ENCODE results near the gene LIPF.

The LIPF gene, protein sequence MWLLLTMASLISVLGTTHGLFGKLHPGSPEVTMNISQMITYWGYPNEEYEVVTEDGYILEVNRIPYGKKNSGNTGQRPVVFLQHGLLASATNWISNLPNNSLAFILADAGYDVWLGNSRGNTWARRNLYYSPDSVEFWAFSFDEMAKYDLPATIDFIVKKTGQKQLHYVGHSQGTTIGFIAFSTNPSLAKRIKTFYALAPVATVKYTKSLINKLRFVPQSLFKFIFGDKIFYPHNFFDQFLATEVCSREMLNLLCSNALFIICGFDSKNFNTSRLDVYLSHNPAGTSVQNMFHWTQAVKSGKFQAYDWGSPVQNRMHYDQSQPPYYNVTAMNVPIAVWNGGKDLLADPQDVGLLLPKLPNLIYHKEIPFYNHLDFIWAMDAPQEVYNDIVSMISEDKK

DNA sequence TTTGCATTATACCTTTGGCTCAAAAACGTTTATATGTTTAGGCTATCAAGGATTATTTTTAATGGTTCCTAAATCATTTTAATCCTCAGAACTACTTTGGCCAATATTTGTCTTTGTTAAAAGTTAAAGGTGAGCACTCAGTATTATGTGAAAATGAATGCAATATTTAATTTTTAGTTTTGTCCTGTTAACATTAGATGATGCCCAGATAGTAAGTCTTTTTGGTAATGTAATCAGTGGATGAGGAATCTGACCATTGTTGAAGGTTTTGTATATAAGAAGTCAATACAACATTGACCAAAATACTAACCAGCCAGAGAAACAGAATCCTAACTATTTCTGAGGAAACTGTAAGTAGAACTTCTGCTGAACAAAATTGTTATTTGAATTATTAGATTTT lies at the start of gene LIPF:
Gene LIPF, plus strand, starts transcription at position 301 of the 400 bp plus-strand sequence. CDS start 2,856 bp downstream, outside the sequence.
- no peaks in the 10 kb centered on the region for H3K4me1 ChIP-seq (ENCODE audit: control insufficient read depth in 1 of 2, insufficient read depth in 2 of 2, low read length in 2 of 2)
- no peaks in the 10 kb centered on the region for H3K36me3 ChIP-seq (ENCODE audit: control insufficient read depth in 1 of 2, insufficient read depth in 2 of 2, low read length in 2 of 2)
- H3K4me3 ChIP-seq (ENCODE audit: low read depth in 1 of 2, low read length in 2 of 2) = no peak within 1 kb of the TSS
- no peaks in the 10 kb centered on the region for H3K27me3 ChIP-seq (ENCODE audit: low read depth, low read length)
- H3K27ac ChIP-seq (ENCODE audit: low read length) = no peak within 1 kb of the TSS
- peaks cover 0 to 3% of the 10 kb centered on the region in 2 donors for H3K9me3 ChIP-seq (ENCODE audit: control insufficient read depth in 1 of 2, low read length in 2 of 2)

DNA sequence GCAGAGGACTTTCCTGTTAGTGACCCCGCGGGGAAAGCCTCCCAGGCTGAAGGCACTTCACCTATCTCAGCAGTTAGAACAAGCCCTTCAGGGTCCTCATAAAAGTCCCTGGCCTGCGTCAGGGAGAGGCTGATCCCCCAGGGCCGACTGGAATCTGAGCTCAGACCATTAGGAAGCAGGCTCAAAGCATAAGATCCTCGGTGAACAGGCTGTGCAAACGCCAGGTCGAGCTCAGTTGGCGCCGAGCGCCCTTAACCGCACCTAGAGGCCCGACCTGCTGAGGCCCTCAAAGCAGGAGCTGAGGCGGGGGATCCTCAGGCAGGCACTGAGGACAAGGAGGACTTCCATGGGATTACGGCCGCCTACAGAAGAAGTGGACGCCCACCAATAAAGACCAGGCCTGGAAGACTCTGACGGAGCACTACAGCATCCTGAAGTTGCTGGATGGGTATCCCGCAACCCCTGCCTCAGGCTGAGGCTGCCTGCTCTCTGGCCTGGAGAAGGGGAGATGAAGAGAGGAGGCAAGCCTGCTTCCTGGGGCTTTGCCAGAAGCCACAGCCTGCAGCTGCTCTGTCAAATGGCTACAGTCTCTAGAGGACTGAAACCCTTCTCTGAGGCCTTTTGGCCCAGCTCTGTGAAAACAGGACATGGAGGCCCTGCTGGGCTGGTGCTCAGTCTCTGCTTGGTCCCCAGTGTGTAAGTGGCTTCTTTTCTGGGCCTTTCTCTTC lies 47.8 kb upstream of the LIPF start:
- H3K27ac ChIP-seq (ENCODE audit: low read length) = no peak overlapping the region
- H3K4me3 ChIP-seq (ENCODE audit: low read depth in 1 of 2, low read length in 2 of 2) = no peak overlapping the region
- no peaks in the 10 kb centered on the region for H3K27me3 ChIP-seq (ENCODE audit: low read depth, low read length)
- H3K36me3 ChIP-seq (ENCODE audit: control insufficient read depth in 1 of 2, insufficient read depth in 2 of 2, low read length in 2 of 2) = no peaks in the 10 kb centered on the region
- H3K4me1 ChIP-seq (ENCODE audit: control insufficient read depth in 1 of 2, insufficient read depth in 2 of 2, low read length in 2 of 2) = no peaks in the 10 kb centered on the region
- H3K9me3 ChIP-seq (ENCODE audit: control insufficient read depth in 1 of 2, low read length in 2 of 2) = no peaks in the 10 kb centered on the region

DNA sequence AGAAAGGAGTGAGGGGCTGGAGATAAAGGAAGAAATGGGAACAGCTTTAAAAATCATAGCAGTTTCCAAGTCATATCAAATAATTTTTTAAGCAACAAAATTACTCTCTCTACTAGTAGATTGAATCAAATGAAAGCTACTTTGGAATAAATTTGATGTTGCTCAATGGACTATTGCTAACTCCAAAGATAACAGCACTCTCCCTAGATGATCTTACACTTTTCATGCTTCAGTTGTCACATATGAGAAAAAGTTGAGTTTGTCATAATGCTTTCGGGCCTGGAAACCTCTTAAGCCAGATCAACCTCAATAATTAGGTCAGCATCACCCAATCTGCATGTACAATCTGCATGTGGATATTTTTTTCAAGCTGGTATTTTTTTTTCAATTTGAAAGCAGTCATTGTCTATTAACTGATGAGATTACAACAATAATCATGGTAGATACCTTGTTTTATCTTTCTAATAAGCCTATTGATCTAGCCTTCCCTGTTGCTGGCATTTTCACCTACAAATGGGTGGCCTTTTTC lies 46.4 kb upstream of the LIPF start:
- Histone ChIP-seq H3K27me3 (ENCODE audit: low read depth, low read length) (no peaks in the 10 kb centered on the region), H3K4me1 (ENCODE audit: control insufficient read depth in 1 of 2, insufficient read depth in 2 of 2, low read length in 2 of 2) (no peaks in the 10 kb centered on the region), H3K4me3 (ENCODE audit: low read depth in 1 of 2, low read length in 2 of 2) (no peak overlapping the region), H3K9me3 (ENCODE audit: control insufficient read depth in 1 of 2, low read length in 2 of 2) (no peaks in the 10 kb centered on the region), H3K27ac (ENCODE audit: low read length) (no peak overlapping the region), H3K36me3 (ENCODE audit: control insufficient read depth in 1 of 2, insufficient read depth in 2 of 2, low read length in 2 of 2) (no peaks in the 10 kb centered on the region)

DNA sequence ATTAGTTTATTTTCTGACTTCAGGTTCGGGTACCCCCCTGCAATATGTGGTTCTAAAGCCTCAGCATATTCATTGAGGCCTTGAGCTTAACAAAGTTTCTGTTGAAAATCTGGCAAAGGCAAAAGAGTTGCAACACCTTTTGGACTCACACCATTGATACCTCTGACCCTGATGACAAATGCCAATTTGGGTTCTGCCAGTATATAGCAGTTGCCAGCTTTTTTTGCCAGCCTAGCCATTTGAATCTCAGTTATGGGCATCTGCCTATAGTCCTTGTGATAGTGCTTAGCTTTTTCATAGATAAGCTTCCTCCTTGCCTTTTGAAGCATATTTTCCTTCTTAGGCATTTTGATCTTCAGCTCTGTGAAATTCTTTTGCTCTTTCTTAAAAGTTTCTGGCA lies 45.7 kb upstream of the LIPF start:
- no peaks in the 10 kb centered on the region for H3K9me3 ChIP-seq (ENCODE audit: control insufficient read depth in 1 of 2, low read length in 2 of 2)
- H3K27ac ChIP-seq (ENCODE audit: low read length) = no peak overlapping the region
- H3K4me1 ChIP-seq (ENCODE audit: control insufficient read depth in 1 of 2, insufficient read depth in 2 of 2, low read length in 2 of 2) = no peaks in the 10 kb centered on the region
- H3K36me3 ChIP-seq (ENCODE audit: control insufficient read depth in 1 of 2, insufficient read depth in 2 of 2, low read length in 2 of 2) = no peaks in the 10 kb centered on the region
- H3K27me3 ChIP-seq (ENCODE audit: low read depth, low read length) = no peaks in the 10 kb centered on the region
- no peak overlapping the region for H3K4me3 ChIP-seq (ENCODE audit: low read depth in 1 of 2, low read length in 2 of 2)

DNA sequence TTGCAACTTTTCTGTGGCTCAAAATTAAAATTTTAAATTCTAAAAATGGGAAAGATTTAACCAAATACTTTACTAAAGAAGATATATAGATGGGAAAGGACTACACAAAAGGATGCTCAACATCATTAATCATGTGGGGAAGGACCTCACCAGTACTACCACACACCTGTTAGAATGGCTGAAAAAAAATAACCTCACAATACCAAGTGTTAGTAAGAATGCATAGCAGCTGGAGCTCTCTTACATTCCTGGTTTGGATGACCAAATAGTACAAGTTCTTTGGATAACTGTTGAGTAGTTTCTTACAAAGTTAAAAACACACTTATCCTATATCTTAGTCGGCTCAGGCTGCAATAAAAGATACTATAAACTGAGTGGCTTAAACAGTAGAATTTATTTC lies 43.8 kb upstream of the LIPF start:
- no peaks in the 10 kb centered on the region for H3K27me3 ChIP-seq (ENCODE audit: low read depth, low read length)
- no peaks in the 10 kb centered on the region for H3K4me1 ChIP-seq (ENCODE audit: control insufficient read depth in 1 of 2, insufficient read depth in 2 of 2, low read length in 2 of 2)
- no peaks in the 10 kb centered on the region for H3K36me3 ChIP-seq (ENCODE audit: control insufficient read depth in 1 of 2, insufficient read depth in 2 of 2, low read length in 2 of 2)
- H3K9me3 ChIP-seq (ENCODE audit: control insufficient read depth in 1 of 2, low read length in 2 of 2) = no peaks in the 10 kb centered on the region
- no peak overlapping the region for H3K27ac ChIP-seq (ENCODE audit: low read length)
- H3K4me3 ChIP-seq (ENCODE audit: low read depth in 1 of 2, low read length in 2 of 2) = no peak overlapping the region

DNA sequence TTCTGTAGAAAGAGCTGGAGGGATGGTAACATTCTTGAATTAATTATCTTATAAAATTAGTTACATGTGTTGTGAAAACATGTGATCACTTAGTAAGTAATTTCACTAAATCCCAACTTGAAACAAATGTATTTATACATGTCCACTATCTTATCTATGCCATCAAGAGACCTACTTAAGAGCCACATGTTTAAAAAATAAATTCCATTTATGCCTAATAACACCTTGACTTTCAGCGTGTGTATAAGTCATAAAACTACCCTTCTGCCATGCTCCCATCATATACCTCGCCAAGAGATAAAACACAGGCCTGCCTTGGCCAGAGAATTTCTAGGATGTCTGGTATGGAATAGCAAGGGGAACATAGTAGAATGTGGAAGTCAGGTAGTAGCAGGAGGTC lies 40.4 kb upstream of the LIPF start:
- Histone ChIP-seq H3K4me3 (ENCODE audit: low read depth in 1 of 2, low read length in 2 of 2) (no peak overlapping the region), H3K9me3 (ENCODE audit: control insufficient read depth in 1 of 2, low read length in 2 of 2) (no peaks in the 10 kb centered on the region), H3K36me3 (ENCODE audit: control insufficient read depth in 1 of 2, insufficient read depth in 2 of 2, low read length in 2 of 2) (no peaks in the 10 kb centered on the region), H3K4me1 (ENCODE audit: control insufficient read depth in 1 of 2, insufficient read depth in 2 of 2, low read length in 2 of 2) (no peaks in the 10 kb centered on the region), H3K27me3 (ENCODE audit: low read depth, low read length) (no peaks in the 10 kb centered on the region), H3K27ac (ENCODE audit: low read length) (no peak overlapping the region)

DNA sequence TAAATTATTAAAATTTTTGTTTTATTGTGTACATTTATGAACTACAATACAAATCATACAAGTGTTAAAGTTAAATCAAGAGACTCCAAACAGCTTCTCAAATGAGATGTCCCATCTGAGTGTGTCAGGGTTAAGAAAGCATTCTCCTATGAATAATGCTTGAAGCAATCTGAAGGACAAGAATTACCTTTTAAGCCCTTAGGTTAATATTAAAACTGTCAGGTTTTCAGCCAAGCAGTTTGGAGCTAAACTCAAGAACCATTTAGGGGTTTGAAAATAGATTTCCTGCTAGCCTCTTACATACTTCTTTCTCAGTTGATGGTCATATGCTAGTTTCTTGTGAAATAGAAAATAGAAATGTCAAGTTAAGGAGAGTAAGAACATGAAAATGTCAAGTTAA lies 39.4 kb upstream of the LIPF start:
- no peak overlapping the region for H3K27ac ChIP-seq (ENCODE audit: low read length)
- H3K4me3 ChIP-seq (ENCODE audit: low read depth in 1 of 2, low read length in 2 of 2) = no peak overlapping the region
- H3K27me3 ChIP-seq (ENCODE audit: low read depth, low read length) = no peaks in the 10 kb centered on the region
- peaks cover 0 to 2% of the 10 kb centered on the region in 2 donors for H3K9me3 ChIP-seq (ENCODE audit: control insufficient read depth in 1 of 2, low read length in 2 of 2)
- no peaks in the 10 kb centered on the region for H3K36me3 ChIP-seq (ENCODE audit: control insufficient read depth in 1 of 2, insufficient read depth in 2 of 2, low read length in 2 of 2)
- no peaks in the 10 kb centered on the region for H3K4me1 ChIP-seq (ENCODE audit: control insufficient read depth in 1 of 2, insufficient read depth in 2 of 2, low read length in 2 of 2)

DNA sequence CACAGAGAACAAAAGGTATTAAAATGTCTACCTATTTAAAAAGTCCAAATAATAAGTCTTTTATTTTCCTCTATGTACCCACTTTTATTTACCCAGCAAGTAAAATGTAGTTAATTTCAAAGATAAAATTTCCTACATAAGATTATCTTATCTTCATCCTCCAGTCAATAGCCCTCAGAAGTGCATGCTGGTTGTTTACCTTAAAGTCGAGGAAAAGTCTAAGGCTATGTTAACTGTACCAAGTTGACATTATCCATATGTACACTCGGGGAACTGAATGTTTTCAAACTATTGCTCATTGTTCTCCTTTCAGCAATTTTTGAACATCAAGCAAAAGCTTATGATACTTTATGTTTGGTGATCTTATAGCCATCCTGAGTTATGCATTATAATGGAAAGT lies 24.1 kb upstream of the LIPF start:
- H3K27ac ChIP-seq (ENCODE audit: low read length) = no peak overlapping the region

DNA sequence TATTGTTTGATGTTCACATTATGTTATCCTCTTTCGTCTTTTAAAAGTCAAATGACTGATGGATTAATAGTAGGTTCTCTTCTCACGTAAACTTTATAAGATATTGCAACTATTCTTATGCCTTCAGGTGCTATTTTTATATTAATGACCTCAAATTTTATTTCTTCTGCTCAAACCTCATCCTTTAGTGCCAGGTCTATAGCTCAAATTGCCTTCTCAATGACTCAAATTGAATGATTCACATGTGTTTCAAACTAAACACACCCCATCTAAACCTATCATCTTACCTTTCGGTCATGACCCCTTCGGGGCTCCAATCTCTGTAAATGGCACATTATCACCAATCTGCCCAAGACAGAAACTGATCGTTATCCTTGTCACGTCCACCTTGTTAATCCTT lies 22.0 kb upstream of the LIPF start:
- H3K4me3 ChIP-seq (ENCODE audit: low read depth in 1 of 2, low read length in 2 of 2) = no peak overlapping the region
- no peaks in the 10 kb centered on the region for H3K4me1 ChIP-seq (ENCODE audit: control insufficient read depth in 1 of 2, insufficient read depth in 2 of 2, low read length in 2 of 2)
- no peaks in the 10 kb centered on the region for H3K36me3 ChIP-seq (ENCODE audit: control insufficient read depth in 1 of 2, insufficient read depth in 2 of 2, low read length in 2 of 2)
- H3K9me3 ChIP-seq (ENCODE audit: control insufficient read depth in 1 of 2, low read length in 2 of 2) = peaks cover 0 to 8% of the 10 kb centered on the region in 2 donors
- H3K27me3 ChIP-seq (ENCODE audit: low read depth, low read length) = no peaks in the 10 kb centered on the region
- no peak overlapping the region for H3K27ac ChIP-seq (ENCODE audit: low read length)

More for the DNA sequence above, 24.1 kb upstream of the LIPF start:
- Histone ChIP-seq H3K36me3 (ENCODE audit: control insufficient read depth in 1 of 2, insufficient read depth in 2 of 2, low read length in 2 of 2) (no peaks in the 10 kb centered on the region), H3K4me3 (ENCODE audit: low read depth in 1 of 2, low read length in 2 of 2) (no peak overlapping the region), H3K27me3 (ENCODE audit: low read depth, low read length) (no peaks in the 10 kb centered on the region), H3K9me3 (ENCODE audit: control insufficient read depth in 1 of 2, low read length in 2 of 2) (peaks cover 0 to 8% of the 10 kb centered on the region in 2 donors), H3K4me1 (ENCODE audit: control insufficient read depth in 1 of 2, insufficient read depth in 2 of 2, low read length in 2 of 2) (no peaks in the 10 kb centered on the region)

DNA sequence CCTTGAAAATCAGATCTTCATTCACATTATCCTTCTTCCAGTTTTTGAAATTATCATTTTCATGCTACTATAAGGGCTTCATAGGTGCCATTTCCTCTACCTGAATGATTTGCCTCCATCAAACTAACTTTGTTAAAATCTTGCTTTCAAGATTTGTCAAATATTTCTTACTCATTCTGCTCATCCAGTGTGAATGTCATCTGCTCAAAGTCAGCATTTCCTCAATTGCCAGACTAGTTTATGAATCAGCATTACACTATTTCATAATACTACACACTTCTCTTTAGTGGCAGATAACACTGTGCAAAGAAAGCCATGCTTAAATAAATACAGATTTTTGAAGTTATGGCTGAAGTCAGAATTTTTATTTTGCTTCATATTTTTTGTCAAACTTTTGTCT lies 21.3 kb upstream of the LIPF start:
- Histone ChIP-seq H3K27ac (ENCODE audit: low read length) (no peak overlapping the region), H3K4me1 (ENCODE audit: control insufficient read depth in 1 of 2, insufficient read depth in 2 of 2, low read length in 2 of 2) (no peaks in the 10 kb centered on the region), H3K4me3 (ENCODE audit: low read depth in 1 of 2, low read length in 2 of 2) (no peak overlapping the region), H3K27me3 (ENCODE audit: low read depth, low read length) (no peaks in the 10 kb centered on the region), H3K9me3 (ENCODE audit: control insufficient read depth in 1 of 2, low read length in 2 of 2) (peaks cover 0 to 7% of the 10 kb centered on the region in 2 donors), H3K36me3 (ENCODE audit: control insufficient read depth in 1 of 2, insufficient read depth in 2 of 2, low read length in 2 of 2) (no peaks in the 10 kb centered on the region)

DNA sequence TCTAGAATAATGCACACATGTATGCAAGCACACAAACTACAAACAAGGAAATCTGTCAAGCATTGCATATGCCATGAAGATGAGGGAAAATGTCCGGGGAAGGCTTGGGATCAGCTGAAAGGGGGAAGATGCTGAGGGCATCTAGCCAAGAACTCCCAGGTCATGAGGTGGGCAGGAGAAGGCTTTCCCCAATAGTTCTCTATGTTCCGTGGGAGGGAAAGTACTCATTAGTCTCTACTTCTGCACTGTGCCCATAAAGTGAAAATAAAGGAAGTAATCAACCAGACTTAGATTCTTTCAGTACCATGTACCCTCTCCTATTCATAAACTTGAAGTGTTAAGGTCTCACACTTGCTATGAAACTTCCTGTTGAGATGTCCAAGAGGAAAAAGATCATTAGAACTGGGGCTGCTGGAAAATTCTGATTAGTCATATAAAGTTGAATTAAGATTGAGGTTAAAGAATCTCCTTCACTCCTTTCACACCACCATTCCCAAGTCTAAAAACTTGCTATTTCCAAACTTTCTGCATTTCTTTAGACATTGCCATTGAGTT lies 17.1 kb upstream of the LIPF start:
- H3K27me3 ChIP-seq (ENCODE audit: low read depth, low read length) = no peaks in the 10 kb centered on the region
- H3K27ac ChIP-seq (ENCODE audit: low read length) = no peak overlapping the region
- H3K4me1 ChIP-seq (ENCODE audit: control insufficient read depth in 1 of 2, insufficient read depth in 2 of 2, low read length in 2 of 2) = no peaks in the 10 kb centered on the region
- no peaks in the 10 kb centered on the region for H3K9me3 ChIP-seq (ENCODE audit: control insufficient read depth in 1 of 2, low read length in 2 of 2)
- no peaks in the 10 kb centered on the region for H3K36me3 ChIP-seq (ENCODE audit: control insufficient read depth in 1 of 2, insufficient read depth in 2 of 2, low read length in 2 of 2)
- H3K4me3 ChIP-seq (ENCODE audit: low read depth in 1 of 2, low read length in 2 of 2) = no peak overlapping the region
